AG09319 (cell line): ENCODE data around the gene FIGLA.

ENCODE experiments used
- DNase-seq: peaks from one replicate; pipeline ENCODE4 v3.0.0-alpha.2; 2010; ENCODE audit warnings: low read depth; ENCODE audit errors: extremely low read depth
- TF ChIP-seq, protein P1 (sequence below): IDR thresholded peaks from 2 replicates; pipeline ENCODE4 v1.5.1; 2011; ENCODE audit warnings: low read depth, mild to moderate bottlenecking, inconsistent platforms, low read length, moderate library complexity

The FIGLA gene

DNA sequence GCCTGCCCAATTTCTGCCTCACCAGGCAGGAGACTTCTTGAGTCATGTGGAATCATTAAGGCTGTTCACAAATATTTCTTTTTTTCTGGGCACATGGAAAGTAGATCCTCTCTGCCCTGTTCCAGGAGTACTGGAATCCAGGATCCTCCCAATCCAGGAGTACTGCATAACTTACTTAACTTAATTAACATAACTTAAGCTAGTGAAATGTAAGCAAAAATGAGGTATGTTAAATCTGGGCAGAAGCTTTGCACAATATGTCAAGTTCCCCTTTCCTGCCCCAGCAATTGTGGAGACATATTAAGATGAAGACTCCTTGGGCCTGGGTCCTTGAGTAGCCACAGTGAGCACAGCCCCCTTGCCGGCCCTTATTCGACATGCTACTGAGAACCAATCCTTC, 41.9 kb upstream of the FIGLA start:
- DNase-seq: no peak
- TF ChIP-seq, protein P1, sequence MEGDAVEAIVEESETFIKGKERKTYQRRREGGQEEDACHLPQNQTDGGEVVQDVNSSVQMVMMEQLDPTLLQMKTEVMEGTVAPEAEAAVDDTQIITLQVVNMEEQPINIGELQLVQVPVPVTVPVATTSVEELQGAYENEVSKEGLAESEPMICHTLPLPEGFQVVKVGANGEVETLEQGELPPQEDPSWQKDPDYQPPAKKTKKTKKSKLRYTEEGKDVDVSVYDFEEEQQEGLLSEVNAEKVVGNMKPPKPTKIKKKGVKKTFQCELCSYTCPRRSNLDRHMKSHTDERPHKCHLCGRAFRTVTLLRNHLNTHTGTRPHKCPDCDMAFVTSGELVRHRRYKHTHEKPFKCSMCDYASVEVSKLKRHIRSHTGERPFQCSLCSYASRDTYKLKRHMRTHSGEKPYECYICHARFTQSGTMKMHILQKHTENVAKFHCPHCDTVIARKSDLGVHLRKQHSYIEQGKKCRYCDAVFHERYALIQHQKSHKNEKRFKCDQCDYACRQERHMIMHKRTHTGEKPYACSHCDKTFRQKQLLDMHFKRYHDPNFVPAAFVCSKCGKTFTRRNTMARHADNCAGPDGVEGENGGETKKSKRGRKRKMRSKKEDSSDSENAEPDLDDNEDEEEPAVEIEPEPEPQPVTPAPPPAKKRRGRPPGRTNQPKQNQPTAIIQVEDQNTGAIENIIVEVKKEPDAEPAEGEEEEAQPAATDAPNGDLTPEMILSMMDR: no peak

DNA sequence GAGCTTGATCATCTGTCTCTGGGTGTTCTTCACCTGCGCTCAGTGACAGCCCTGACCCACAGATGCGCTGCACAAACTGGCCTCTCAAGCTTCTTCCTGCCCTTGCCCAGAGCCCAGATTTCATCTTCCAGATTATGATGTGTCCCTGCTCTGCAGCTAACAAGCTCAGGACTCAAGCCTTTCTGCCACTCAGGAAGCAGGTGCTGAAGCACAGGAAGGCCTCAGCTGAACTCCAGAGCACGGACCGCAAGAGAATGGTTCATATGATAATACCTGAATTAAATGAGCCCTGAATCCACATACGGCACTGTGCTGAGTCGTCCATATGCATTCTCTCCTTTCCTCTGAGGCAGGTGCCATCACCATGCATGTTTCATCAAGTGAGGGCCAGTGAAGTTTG, 41.4 kb upstream of the FIGLA start:
- TF ChIP-seq, protein P1: no peak
- no peak for DNase-seq

GRCh38 chr2:70830366-70830765, 39.9 kb upstream of the FIGLA start:
- DNase-seq: no peak
- TF ChIP-seq, protein P1: no peak

DNA sequence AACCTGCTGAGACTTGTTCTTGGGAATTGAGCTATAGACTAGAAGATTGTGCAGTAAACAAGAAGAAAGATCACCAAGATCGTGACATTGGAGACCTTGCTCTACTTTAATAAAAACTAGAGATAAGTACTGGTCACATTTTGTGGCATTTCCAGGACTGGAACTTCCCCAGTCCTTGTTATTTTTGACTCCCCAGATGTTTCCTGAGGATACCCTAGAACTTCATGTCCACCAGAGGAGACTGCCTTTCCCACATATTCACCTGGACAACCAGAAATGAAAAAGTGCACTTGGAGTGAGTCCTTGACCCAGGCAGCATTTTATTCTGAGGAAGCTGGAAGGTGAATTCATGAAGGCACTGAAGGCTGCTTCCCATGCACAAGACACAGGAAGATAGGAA, 39.5 kb upstream of the FIGLA start:
- TF ChIP-seq, protein P1: no peak
- no peak for DNase-seq

- DNase-seq: no peak
- TF ChIP-seq, protein P1: no peak
Observed at GRCh38 chr2:70828914-70829824, 38.7 kb upstream of the FIGLA start.

- no peak for DNase-seq
- TF ChIP-seq, protein P1: no peak
Observed at GRCh38 chr2:70828115-70828514, 37.7 kb upstream of the FIGLA start.

- DNase-seq: no peak
Observed at GRCh38 chr2:70827388-70827787, 36.9 kb upstream of the FIGLA start.

More at GRCh38 chr2:70827388-70827787, 36.9 kb upstream of the FIGLA start:
- TF ChIP-seq, protein P1: no peak
